HEK293 (cell line): ENCODE data around the gene KLK3.

Experiments used
- CTCF ChIA-PET: fragments of 350-600 bp; formaldehyde crosslinking; extraction: SDS; loops from one replicate; lab custom pipeline; 2021; ENCODE audit warnings: antibody characterized with exemption; lab: Yijun Ruan, JAX
- POLR2A ChIA-PET: fragments of 300-600 bp; formaldehyde crosslinking; extraction: SDS; loops from one replicate; lab custom pipeline; 2020; ENCODE audit warnings: antibody characterized with exemption, inconsistent platforms; lab: Yijun Ruan, JAX
- H3K27ac ChIP-seq: fragments of 200-500 bp; sonication (Bioruptor generic); 2 replicates; pipeline ENCODE4 v1.5.1; 2014; ENCODE audit warnings: low read depth, low read length, control low read depth, inconsistent platforms; ENCODE audit errors: extremely low read depth
- H3K36me3 ChIP-seq, 2 experiments: fragments of 200-500 bp in 1 of 2; sonication (Bioruptor generic) in 1 of 2; 1 replicate in 1 of 2; 2 replicates in 1 of 2; pipeline ENCODE4 v1.5.1; 2014 to 2017; ENCODE audit warnings: inconsistent platforms in 2 of 2, low read length in 2 of 2; ENCODE audit not compliant: control insufficient read depth in 2 of 2, insufficient read depth in 1 of 2
- H3K4me1 ChIP-seq: fragments of 200-500 bp; sonication (Bioruptor generic); 2 replicates; pipeline ENCODE4 v1.5.1; 2014; ENCODE audit warnings: mild to moderate bottlenecking, low read length, inconsistent platforms; ENCODE audit not compliant: control insufficient read depth, insufficient read depth
- H3K4me3 ChIP-seq: 2 replicates; pipeline ENCODE4 v1.5.1; 2011; ENCODE audit warnings: low read depth, mild to moderate bottlenecking, control low read depth, low read length, moderate library complexity
- H3K9me3 ChIP-seq: fragments of 200-500 bp; sonication (Bioruptor generic); 2 replicates; pipeline ENCODE4 v1.5.1; 2014; ENCODE audit warnings: low read depth, low read length, inconsistent platforms; ENCODE audit not compliant: control insufficient read depth, insufficient read depth
- BCL11B ChIP-seq: fragments of 450-650 bp; formaldehyde crosslinking; IDR thresholded peaks from 2 replicates; pipeline ENCODE4 v1.5.1; 2016; ENCODE audit warnings: low read depth, missing biosample characterization, missing genetic modification characterization
- REPIN1 ChIP-seq: fragments of 450-650 bp; formaldehyde crosslinking; IDR thresholded peaks from 2 replicates; pipeline ENCODE4 v1.5.1; 2017; ENCODE audit warnings: missing biosample characterization, missing genetic modification characterization, low read depth
- ZBTB1 ChIP-seq: fragments of 450-650 bp; formaldehyde crosslinking; IDR thresholded peaks from 2 replicates; pipeline ENCODE4 v1.5.1; 2016; ENCODE audit warnings: missing biosample characterization, missing genetic modification characterization
- ZBTB48 ChIP-seq: fragments of 450-650 bp; formaldehyde crosslinking; IDR thresholded peaks from 2 replicates; pipeline ENCODE4 v1.5.1; 2016; ENCODE audit warnings: missing biosample characterization, missing genetic modification characterization
- ZFP37 ChIP-seq: fragments of 450-650 bp; formaldehyde crosslinking; IDR thresholded peaks from 2 replicates; pipeline ENCODE4 v1.5.1; 2016; ENCODE audit warnings: missing biosample characterization, missing genetic modification characterization
- ZFP41 ChIP-seq: fragments of 450-650 bp; formaldehyde crosslinking; IDR thresholded peaks from 2 replicates; pipeline ENCODE4 v1.5.1; 2016; ENCODE audit warnings: missing biosample characterization, missing genetic modification characterization, borderline replicate concordance
- ZFP69B ChIP-seq: fragments of 450-650 bp; formaldehyde crosslinking; IDR thresholded peaks from 2 replicates; pipeline ENCODE4 v1.5.1; 2016; ENCODE audit warnings: missing biosample characterization, missing genetic modification characterization
- ZNF174 ChIP-seq: fragments of 450-650 bp; formaldehyde crosslinking; IDR thresholded peaks from 2 replicates; pipeline ENCODE4 v1.5.0; 2017; ENCODE audit warnings: missing biosample characterization, mild to moderate bottlenecking, missing genetic modification characterization
- ZNF175 ChIP-seq: fragments of 450-650 bp; formaldehyde crosslinking; IDR thresholded peaks from 2 replicates; pipeline ENCODE4 v1.5.1; 2016; ENCODE audit warnings: missing biosample characterization, missing genetic modification characterization
- ZNF19 ChIP-seq: fragments of 450-650 bp; formaldehyde crosslinking; IDR thresholded peaks from 2 replicates; pipeline ENCODE4; 2016; ENCODE audit warnings: missing biosample characterization, missing genetic modification characterization, low read depth
- ZNF2 ChIP-seq: fragments of 450-650 bp; formaldehyde crosslinking; IDR thresholded peaks from 2 replicates; pipeline ENCODE4 v1.5.1; 2016; ENCODE audit warnings: missing biosample characterization, missing genetic modification characterization
- ZNF223 ChIP-seq: fragments of 450-650 bp; formaldehyde crosslinking; IDR thresholded peaks from 2 replicates; pipeline ENCODE4 v1.5.1; 2016; ENCODE audit warnings: missing biosample characterization, missing genetic modification characterization
- ZNF391 ChIP-seq: fragments of 450-650 bp; formaldehyde crosslinking; IDR thresholded peaks from 2 replicates; pipeline ENCODE4 v1.5.1; 2016; ENCODE audit warnings: low read depth, missing biosample characterization, missing genetic modification characterization, borderline replicate concordance
- ZNF654 ChIP-seq: fragments of 450-650 bp; formaldehyde crosslinking; IDR thresholded peaks from 2 replicates; pipeline ENCODE4 v1.5.1; 2016; ENCODE audit warnings: low read depth, missing biosample characterization, missing genetic modification characterization
- ZNF670 ChIP-seq: fragments of 450-650 bp; formaldehyde crosslinking; IDR thresholded peaks from 2 replicates; pipeline ENCODE4 v1.5.1; 2016; ENCODE audit warnings: missing biosample characterization, missing genetic modification characterization, low read depth
- ZSCAN23 ChIP-seq: fragments of 450-650 bp; formaldehyde crosslinking; IDR thresholded peaks from 2 replicates; pipeline ENCODE4 v1.5.1; 2016; ENCODE audit warnings: missing biosample characterization, missing genetic modification characterization
- TF ChIP-seq, protein P1 (sequence below): fragments of 450-650 bp; formaldehyde crosslinking; IDR thresholded peaks from 2 replicates; pipeline ENCODE4 v1.5.0; 2017; ENCODE audit warnings: missing biosample characterization, missing genetic modification characterization, borderline replicate concordance
- TF ChIP-seq, protein P2 (sequence below): fragments of 450-650 bp; formaldehyde crosslinking; IDR thresholded peaks from 2 replicates; pipeline ENCODE4 v1.5.1; 2016; ENCODE audit warnings: missing biosample characterization, missing genetic modification characterization, borderline replicate concordance
- TF ChIP-seq, protein P3 (sequence below): fragments of 450-650 bp; formaldehyde crosslinking; conservative IDR thresholded peaks from 2 replicates; pipeline ENCODE4 v1.5.1; 2016; ENCODE audit warnings: low read depth, missing biosample characterization, missing genetic modification characterization
- TF ChIP-seq, protein P4 (sequence below): fragments of 450-650 bp; formaldehyde crosslinking; IDR thresholded peaks from 2 replicates; pipeline ENCODE4 v1.5.1; 2016; ENCODE audit warnings: missing biosample characterization, missing genetic modification characterization

The KLK3 gene

DNA sequence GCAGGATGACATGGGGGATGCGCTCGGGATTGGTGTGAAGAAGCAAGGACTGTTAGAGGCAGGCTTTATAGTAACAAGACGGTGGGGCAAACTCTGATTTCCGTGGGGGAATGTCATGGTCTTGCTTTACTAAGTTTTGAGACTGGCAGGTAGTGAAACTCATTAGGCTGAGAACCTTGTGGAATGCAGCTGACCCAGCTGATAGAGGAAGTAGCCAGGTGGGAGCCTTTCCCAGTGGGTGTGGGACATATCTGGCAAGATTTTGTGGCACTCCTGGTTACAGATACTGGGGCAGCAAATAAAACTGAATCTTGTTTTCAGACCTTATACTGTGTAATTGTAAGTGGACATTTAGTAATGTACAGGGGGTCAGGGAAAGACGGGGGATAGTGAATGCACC lies 25.5 kb downstream of the KLK3 start (continued):
- TF ChIP-seq, protein P1, sequence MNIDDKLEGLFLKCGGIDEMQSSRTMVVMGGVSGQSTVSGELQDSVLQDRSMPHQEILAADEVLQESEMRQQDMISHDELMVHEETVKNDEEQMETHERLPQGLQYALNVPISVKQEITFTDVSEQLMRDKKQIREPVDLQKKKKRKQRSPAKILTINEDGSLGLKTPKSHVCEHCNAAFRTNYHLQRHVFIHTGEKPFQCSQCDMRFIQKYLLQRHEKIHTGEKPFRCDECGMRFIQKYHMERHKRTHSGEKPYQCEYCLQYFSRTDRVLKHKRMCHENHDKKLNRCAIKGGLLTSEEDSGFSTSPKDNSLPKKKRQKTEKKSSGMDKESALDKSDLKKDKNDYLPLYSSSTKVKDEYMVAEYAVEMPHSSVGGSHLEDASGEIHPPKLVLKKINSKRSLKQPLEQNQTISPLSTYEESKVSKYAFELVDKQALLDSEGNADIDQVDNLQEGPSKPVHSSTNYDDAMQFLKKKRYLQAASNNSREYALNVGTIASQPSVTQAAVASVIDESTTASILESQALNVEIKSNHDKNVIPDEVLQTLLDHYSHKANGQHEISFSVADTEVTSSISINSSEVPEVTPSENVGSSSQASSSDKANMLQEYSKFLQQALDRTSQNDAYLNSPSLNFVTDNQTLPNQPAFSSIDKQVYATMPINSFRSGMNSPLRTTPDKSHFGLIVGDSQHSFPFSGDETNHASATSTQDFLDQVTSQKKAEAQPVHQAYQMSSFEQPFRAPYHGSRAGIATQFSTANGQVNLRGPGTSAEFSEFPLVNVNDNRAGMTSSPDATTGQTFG (tag by site-specific recombination): no peak
- TF ChIP-seq, all 188 proteins: peak for 0

DNA sequence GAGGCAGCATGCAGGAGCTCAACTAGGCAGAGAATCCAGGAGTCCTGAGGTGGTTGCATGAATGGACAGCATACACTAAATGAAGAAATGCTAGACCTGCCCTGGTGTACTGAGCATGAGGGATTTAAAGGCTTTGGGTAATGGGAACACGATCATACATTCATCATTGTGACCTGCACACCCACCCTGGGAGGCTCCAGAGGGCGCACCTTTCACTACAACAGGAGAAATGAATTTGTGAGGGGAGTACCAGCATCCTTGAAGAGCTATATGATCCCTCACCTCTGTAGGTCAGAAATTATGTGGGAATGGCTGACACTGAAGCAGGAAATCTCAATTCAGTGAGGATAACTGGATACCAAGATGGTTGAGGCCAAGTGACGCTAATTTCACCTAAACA lies 27.5 kb downstream of the KLK3 start:
- no peaks in the 10 kb centered on the region for H3K4me1 ChIP-seq
- ChIA-PET POLR2A (no interaction called here), CTCF (interaction anchor here (0.7 to 0.9 kb wide), 2 partner anchors 17 to 39 kb away, joined by 3 to 4 read pairs; no protein-coding TSS in a partner anchor)
- TF ChIP-seq ZNF223 (tag by site-specific recombination): no peak
- no peak for TF ChIP-seq ZBTB48 (tag by site-specific recombination)
- no peak for TF ChIP-seq ZFP37
- TF ChIP-seq, protein P2, sequence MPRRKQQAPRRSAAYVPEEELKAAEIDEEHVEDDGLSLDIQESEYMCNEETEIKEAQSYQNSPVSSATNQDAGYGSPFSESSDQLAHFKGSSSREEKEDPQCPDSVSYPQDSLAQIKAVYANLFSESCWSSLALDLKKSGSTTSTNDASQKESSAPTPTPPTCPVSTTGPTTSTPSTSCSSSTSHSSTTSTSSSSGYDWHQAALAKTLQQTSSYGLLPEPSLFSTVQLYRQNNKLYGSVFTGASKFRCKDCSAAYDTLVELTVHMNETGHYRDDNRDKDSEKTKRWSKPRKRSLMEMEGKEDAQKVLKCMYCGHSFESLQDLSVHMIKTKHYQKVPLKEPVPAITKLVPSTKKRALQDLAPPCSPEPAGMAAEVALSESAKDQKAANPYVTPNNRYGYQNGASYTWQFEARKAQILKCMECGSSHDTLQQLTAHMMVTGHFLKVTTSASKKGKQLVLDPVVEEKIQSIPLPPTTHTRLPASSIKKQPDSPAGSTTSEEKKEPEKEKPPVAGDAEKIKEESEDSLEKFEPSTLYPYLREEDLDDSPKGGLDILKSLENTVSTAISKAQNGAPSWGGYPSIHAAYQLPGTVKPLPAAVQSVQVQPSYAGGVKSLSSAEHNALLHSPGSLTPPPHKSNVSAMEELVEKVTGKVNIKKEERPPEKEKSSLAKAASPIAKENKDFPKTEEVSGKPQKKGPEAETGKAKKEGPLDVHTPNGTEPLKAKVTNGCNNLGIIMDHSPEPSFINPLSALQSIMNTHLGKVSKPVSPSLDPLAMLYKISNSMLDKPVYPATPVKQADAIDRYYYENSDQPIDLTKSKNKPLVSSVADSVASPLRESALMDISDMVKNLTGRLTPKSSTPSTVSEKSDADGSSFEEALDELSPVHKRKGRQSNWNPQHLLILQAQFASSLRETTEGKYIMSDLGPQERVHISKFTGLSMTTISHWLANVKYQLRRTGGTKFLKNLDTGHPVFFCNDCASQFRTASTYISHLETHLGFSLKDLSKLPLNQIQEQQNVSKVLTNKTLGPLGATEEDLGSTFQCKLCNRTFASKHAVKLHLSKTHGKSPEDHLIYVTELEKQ: no peak
- TF ChIP-seq REPIN1 (tag by site-specific recombination): no peak
- no peak for TF ChIP-seq BCL11B (tag by site-specific recombination)
- no peak for TF ChIP-seq ZBTB1
- TF ChIP-seq ZFP69B: no peak
- no peak for TF ChIP-seq ZNF174 (tag by site-specific recombination)
- TF ChIP-seq, protein P3, sequence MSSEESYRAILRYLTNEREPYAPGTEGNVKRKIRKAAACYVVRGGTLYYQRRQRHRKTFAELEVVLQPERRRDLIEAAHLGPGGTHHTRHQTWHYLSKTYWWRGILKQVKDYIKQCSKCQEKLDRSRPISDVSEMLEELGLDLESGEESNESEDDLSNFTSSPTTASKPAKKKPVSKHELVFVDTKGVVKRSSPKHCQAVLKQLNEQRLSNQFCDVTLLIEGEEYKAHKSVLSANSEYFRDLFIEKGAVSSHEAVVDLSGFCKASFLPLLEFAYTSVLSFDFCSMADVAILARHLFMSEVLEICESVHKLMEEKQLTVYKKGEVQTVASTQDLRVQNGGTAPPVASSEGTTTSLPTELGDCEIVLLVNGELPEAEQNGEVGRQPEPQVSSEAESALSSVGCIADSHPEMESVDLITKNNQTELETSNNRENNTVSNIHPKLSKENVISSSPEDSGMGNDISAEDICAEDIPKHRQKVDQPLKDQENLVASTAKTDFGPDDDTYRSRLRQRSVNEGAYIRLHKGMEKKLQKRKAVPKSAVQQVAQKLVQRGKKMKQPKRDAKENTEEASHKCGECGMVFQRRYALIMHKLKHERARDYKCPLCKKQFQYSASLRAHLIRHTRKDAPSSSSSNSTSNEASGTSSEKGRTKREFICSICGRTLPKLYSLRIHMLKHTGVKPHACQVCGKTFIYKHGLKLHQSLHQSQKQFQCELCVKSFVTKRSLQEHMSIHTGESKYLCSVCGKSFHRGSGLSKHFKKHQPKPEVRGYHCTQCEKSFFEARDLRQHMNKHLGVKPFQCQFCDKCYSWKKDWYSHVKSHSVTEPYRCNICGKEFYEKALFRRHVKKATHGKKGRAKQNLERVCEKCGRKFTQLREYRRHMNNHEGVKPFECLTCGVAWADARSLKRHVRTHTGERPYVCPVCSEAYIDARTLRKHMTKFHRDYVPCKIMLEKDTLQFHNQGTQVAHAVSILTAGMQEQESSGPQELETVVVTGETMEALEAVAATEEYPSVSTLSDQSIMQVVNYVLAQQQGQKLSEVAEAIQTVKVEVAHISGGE (tag by site-specific recombination): no peak
- TF ChIP-seq ZNF391 (tag by site-specific recombination): no peak
- no peak for TF ChIP-seq ZSCAN23 (tag by site-specific recombination)
- no peak for TF ChIP-seq ZNF2
- TF ChIP-seq ZNF175 (tag by site-specific recombination): no peak
- TF ChIP-seq, protein P4, sequence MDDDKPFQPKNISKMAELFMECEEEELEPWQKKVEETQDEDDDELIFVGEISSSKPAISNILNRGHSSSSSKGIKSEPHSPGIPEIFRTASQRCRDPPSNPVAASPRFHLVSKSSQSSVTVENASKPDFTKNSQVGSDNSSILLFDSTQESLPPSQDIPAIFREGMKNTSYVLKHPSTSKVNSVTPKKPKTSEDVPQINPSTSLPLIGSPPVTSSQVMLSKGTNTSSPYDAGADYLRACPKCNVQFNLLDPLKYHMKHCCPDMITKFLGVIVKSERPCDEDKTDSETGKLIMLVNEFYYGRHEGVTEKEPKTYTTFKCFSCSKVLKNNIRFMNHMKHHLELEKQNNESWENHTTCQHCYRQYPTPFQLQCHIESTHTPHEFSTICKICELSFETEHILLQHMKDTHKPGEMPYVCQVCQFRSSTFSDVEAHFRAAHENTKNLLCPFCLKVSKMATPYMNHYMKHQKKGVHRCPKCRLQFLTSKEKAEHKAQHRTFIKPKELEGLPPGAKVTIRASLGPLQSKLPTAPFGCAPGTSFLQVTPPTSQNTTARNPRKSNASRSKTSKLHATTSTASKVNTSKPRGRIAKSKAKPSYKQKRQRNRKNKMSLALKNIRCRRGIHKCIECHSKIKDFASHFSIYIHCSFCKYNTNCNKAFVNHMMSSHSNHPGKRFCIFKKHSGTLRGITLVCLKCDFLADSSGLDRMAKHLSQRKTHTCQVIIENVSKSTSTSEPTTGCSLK: no peak
- TF ChIP-seq ZNF19 (tag by site-specific recombination): no peak
- TF ChIP-seq, protein P1 (tag by site-specific recombination): no peak
- TF ChIP-seq ZNF670: no peak
- no peak for TF ChIP-seq ZNF654 (tag by site-specific recombination)
- TF ChIP-seq ZFP41 (tag by site-specific recombination): no peak
- H3K36me3 ChIP-seq: no peaks in the 10 kb centered on the region
- no peak overlapping the region for H3K27ac ChIP-seq
- no peak overlapping the region for H3K4me3 ChIP-seq
- H3K9me3 ChIP-seq: no peaks in the 10 kb centered on the region
